Naive thymus-derived CD4-positive, alpha-beta T cell (primary cell): Measurements from ENCODE around the gene NEDD9. TPM values are rescaled to one million over a fixed set of nuclear protein-coding genes. Genes with fewer than 3 reads are reported as not detected.
A peak's percentile ranks its signal among the peaks of the same experiment; 100 is the strongest.

Experiments used
- ATAC-seq: fragments of 150-1000 bp; cut with Tn5 transposase; 2 replicates; pipeline ENCODE4 v1.10.0; 2021; ENCODE audit warnings: mild to moderate bottlenecking, moderate library complexity
- CTCF ChIA-PET: fragments of 350-600 bp; sonication (Branson Sonifier 250); formaldehyde crosslinking; loops from one replicate; lab custom pipeline; 2021; ENCODE audit warnings: antibody characterized with exemption; lab: Charles Lee
- POLR2A ChIA-PET: fragments of 350-600 bp; sonication (Branson Sonifier 250); formaldehyde crosslinking; loops from one replicate; lab custom pipeline; 2021; ENCODE audit warnings: antibody characterized with exemption, inconsistent platforms; lab: Charles Lee
- DNase-seq, 9 donors: peaks; one replicate each; pipeline versions ENCODE4 v3.0.0 to v3.0.0-alpha.2; 2020 to 2022; ENCODE audit warnings: mixed read lengths in 1 of 9
- H3K27ac ChIP-seq: one replicate; pipeline ENCODE4 v1.7.0; 2013; ENCODE audit warnings: mild to moderate bottlenecking, low read depth, low read length, moderate library complexity
- H3K27me3 ChIP-seq, 2 donors: one replicate each; pipeline ENCODE4 v1.7.0; 2013; ENCODE audit warnings: low read length in 2 of 2, mild to moderate bottlenecking in 2 of 2, moderate library complexity in 2 of 2; ENCODE audit not compliant: control insufficient read depth in 2 of 2, insufficient read depth in 2 of 2
- H3K36me3 ChIP-seq, 3 experiments: 1 replicate in 2 of 3; 2 replicates in 1 of 3; pipeline ENCODE4 v1.7.0; 2013; ENCODE audit warnings: low read length in 3 of 3, mild to moderate bottlenecking in 3 of 3, moderate library complexity in 1 of 3; ENCODE audit not compliant: insufficient read depth in 3 of 3, control insufficient read depth in 2 of 3
- H3K4me1 ChIP-seq, 2 donors: one replicate each; pipeline ENCODE4 v1.7.0; 2013; ENCODE audit warnings: low read length in 2 of 2, mild to moderate bottlenecking in 2 of 2, moderate library complexity in 1 of 2; ENCODE audit not compliant: control insufficient read depth in 2 of 2, insufficient read depth in 2 of 2
- H3K4me3 ChIP-seq: 2 replicates; pipeline ENCODE4 v1.7.0; 2013; ENCODE audit warnings: mild to moderate bottlenecking, low read length
- H3K9me3 ChIP-seq, 3 experiments: 1 replicate in 2 of 3; 2 replicates in 1 of 3; pipeline ENCODE4 v1.7.0; 2013; ENCODE audit warnings: low read length in 3 of 3; ENCODE audit not compliant: control insufficient read depth in 2 of 3
- H3K27ac Mint-ChIP-seq, 9 donors: one replicate each; pipeline ENCODE4 v1.8.0; 2020 to 2022; ENCODE audit warnings: mixed read lengths in 9 of 9, mild to moderate bottlenecking in 8 of 9, moderate library complexity in 5 of 9, inconsistent platforms in 2 of 9
- H3K27me3 Mint-ChIP-seq, 5 donors: one replicate each; pipeline ENCODE4 v1.8.0; 2021 to 2022; ENCODE audit warnings: mixed read lengths in 5 of 5, mild to moderate bottlenecking in 1 of 5
- H3K36me3 Mint-ChIP-seq, 5 donors: one replicate each; pipeline ENCODE4 v1.8.0; 2020 to 2022; ENCODE audit warnings: mixed read lengths in 5 of 5, mild to moderate bottlenecking in 3 of 5, inconsistent platforms in 1 of 5
- H3K4me1 Mint-ChIP-seq, 7 donors: one replicate each; pipeline ENCODE4 v1.8.0; 2020 to 2022; ENCODE audit warnings: mixed read lengths in 7 of 7, mild to moderate bottlenecking in 3 of 7, inconsistent platforms in 1 of 7
- H3K4me3 Mint-ChIP-seq, 10 donors: one replicate each; pipeline ENCODE4 v1.8.0; 2020 to 2022; ENCODE audit warnings: mild to moderate bottlenecking in 10 of 10, mixed read lengths in 10 of 10, moderate library complexity in 6 of 10, inconsistent platforms in 2 of 10
- H3K9me3 Mint-ChIP-seq, 11 donors: one replicate each; pipeline ENCODE4 v1.8.0; 2020 to 2022; ENCODE audit warnings: mixed read lengths in 11 of 11, mild to moderate bottlenecking in 4 of 11, inconsistent platforms in 1 of 11, moderate library complexity in 1 of 11
- intact Hi-C, 2 donors: fragments of 100-400 bp; cut with micrococcal nuclease; formaldehyde crosslinking; loops; one replicate each; pipeline ENCODE4 v1.15.1; 2023
- polyA plus RNA-seq, 2 donors: library from polyadenylated mRNA; unstranded; fragments of 300-500 nt; fragmentation: Illumina TruSeq; gene quantifications; one replicate each; pipeline ENCODE4 v1.2.3, GENCODE V29; 2021
- total RNA-seq, 6 experiments: library from RNA in 5 of 6; stranded (reverse) in 5 of 6; gene quantifications; 1 replicate in 5 of 6; 2 replicates in 1 of 6; pipeline ENCODE4 v1.2.3 and lab custom pipeline; 2021 to 2026

NEDD9 gene
- total and polyA plus RNA-seq, 7 experiments from 2014 or later, result 14.2 to 62.9 (median 35.4) TPM

DNA sequence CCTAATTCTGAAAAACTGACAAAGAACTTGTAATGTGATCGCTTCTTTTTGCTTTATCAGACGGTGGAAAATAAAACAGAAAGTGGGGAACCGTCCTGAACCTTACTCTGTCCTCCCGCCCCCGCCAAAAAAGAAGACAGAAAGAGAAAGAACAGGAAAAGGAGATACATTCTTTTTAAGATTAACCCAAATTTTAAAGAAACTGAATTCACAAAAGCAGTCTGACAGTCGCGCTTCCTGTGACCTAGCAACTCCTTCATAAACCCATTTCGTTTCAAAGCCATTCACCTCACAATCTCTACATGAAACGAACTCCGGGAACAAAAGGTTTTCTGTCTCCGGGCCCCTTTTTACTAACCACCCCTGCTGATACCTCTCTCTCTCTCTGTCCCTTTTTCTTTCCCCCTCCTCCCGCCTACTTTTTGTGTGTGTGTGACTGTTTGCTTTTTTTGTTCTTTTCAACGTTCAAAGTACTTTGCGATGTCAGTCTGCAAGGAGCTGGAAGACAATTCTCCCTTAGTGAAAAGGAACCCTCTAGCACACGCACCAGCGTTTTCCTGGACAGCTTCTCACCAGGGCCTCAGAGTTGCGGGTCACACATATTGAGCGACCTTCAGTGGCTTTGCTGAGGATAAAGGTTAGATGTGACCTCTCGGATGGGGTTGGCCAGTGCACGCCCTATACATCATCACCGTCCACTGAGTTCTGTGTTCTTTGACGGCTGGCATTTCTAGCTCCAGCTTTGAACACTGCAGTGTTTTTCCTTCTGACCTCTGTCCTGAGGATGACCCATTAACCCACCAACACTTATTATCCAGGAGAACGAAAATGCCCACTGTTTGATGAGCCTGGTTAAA lies 530 bp upstream of the NEDD9 start:
- CTCF ChIA-PET, result interaction anchor here (0.7 kb wide), 1 partner anchor 29 kb away, joined by 4 read pairs; no protein-coding TSS in a partner anchor
- Mint-ChIP-seq H3K9me3 (peaks cover 0 to 3% (median 0%) of the 10 kb centered on the region in 11 donors), H3K4me3 (peak overlapping the region; percentile 86 to 98 (median 94)), H3K27me3 (no peaks in the 10 kb centered on the region), H3K4me1 (peaks cover 31 to 76% (median 49%) of the 10 kb centered on the region in 7 donors), H3K27ac (peak overlapping the region; percentile 88 to 99 (median 98)), H3K36me3 (peaks cover 0 to 24% (median 0%) of the 10 kb centered on the region in 5 donors)
- POLR2A ChIA-PET, result interaction anchor here (1.0 kb wide), 1 partner anchor 25 kb away, joined by 4 read pairs; no protein-coding TSS in a partner anchor
- peak in 1 of 9 donors; percentile 72 for DNase-seq
- peak; percentile 43 for ATAC-seq
- H3K36me3 ChIP-seq, result no peaks in the 10 kb centered on the region
- intact Hi-C loops, result loop anchor here (1.0 to 10.0 kb wide), 20 partner anchors 9 to 778 kb away; partner anchors contain the start of genes C6orf52 (in 2 of the 2), PAK1IP1 (in 2 of the 2), SMIM13 (in 2 of the 2) and TMEM14B (in 1 of the 2)
- H3K4me3 ChIP-seq, result peak overlapping the region; percentile 69
- H3K4me1 ChIP-seq, result peaks cover 22 to 26% of the 10 kb centered on the region in 2 donors
- H3K27ac ChIP-seq, result peak overlapping the region; percentile 76
- H3K27me3 ChIP-seq, result no peaks in the 10 kb centered on the region
- no peaks in the 10 kb centered on the region for H3K9me3 ChIP-seq

DNA sequence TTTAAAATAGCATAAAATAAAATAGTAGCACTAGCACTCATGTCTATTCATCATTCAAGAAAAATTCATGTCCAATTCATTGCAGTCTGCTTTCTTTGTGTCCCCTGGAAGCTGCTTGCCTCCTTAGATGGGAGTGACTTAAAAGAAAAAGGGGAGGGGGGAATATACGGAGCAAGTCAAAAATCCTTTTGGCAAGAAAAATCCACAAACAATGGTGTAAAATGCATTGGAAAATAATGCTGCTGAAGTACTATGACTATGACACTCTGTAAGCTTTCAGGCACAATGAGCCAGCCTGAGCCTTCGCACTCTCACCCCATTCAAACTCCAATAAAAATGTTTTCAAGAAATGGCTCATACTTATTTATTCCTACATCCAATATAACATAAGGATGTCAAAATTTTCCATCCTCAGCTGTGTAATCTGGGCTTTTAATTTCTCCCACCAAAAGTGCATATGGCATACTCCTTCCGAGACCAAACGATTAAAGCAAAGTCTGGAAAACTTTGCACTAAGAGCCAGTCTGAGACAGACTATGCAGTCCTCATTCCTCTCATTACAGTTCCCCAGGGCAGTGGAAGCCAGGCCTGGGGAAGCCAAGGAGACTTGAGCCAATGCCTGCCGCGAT lies 790 bp downstream of the NEDD9 start:
- peaks cover 13 to 23% of the 10 kb centered on the region in 2 donors for H3K4me1 ChIP-seq
- H3K27ac Mint-ChIP-seq, result peak overlapping the region; percentile 88 to 99 (median 98)

GRCh38 chr6:11231108-11231463 lies 1.4 kb downstream of the NEDD9 start:
- Mint-ChIP-seq H3K4me3 (peak overlapping the region in 4 of 10 donors; percentile 74 to 98 (median 94)), H3K27me3 (no peaks in the 10 kb centered on the region), H3K9me3 (peaks cover 0 to 3% (median 0%) of the 10 kb centered on the region in 11 donors), H3K4me1 (peaks cover 21 to 74% (median 37%) of the 10 kb centered on the region in 7 donors), H3K27ac (peak overlapping the region in 1 of 9 donors; percentile 45), H3K36me3 (peaks cover 0 to 28% (median 4%) of the 10 kb centered on the region in 5 donors)
- POLR2A ChIA-PET, result no interaction called here
- ATAC-seq (no peak), DNase-seq (no peak)
- Histone ChIP-seq H3K27me3 (no peaks in the 10 kb centered on the region), H3K36me3 (no peaks in the 10 kb centered on the region), H3K4me3 (no peak overlapping the region), H3K27ac (no peak overlapping the region), H3K4me1 (peaks cover 7 to 17% of the 10 kb centered on the region in 2 donors), H3K9me3 (no peaks in the 10 kb centered on the region)
- intact Hi-C loops, result loop anchor here (5.0 to 10.0 kb wide), 4 partner anchors 46 to 536 kb away; partner anchors contain the start of genes C6orf52 (in 1 of the 2) and PAK1IP1 (in 1 of the 2)
- CTCF ChIA-PET, result no interaction called here

More for the DNA sequence above, 790 bp downstream of the NEDD9 start:
- Mint-ChIP-seq H3K4me1 (peaks cover 26 to 76% (median 40%) of the 10 kb centered on the region in 7 donors), H3K9me3 (no peaks in the 10 kb centered on the region), H3K4me3 (peak overlapping the region; percentile 86 to 98 (median 94)), H3K36me3 (peaks cover 0 to 26% (median 4%) of the 10 kb centered on the region in 5 donors), H3K27me3 (no peaks in the 10 kb centered on the region)
- H3K36me3 ChIP-seq, result no peaks in the 10 kb centered on the region
- ChIA-PET CTCF (no interaction called here), POLR2A (interaction anchor here (0.6 to 1.0 kb wide), 2 partner anchors 27 to 536 kb away, joined by 4 to 7 read pairs; no protein-coding TSS in a partner anchor)
- no peaks in the 10 kb centered on the region for H3K9me3 ChIP-seq
- ATAC-seq (no peak), DNase-seq (no peak)
- H3K27me3 ChIP-seq, result no peaks in the 10 kb centered on the region
- H3K4me3 ChIP-seq, result peak overlapping the region; percentile 69
- intact Hi-C loops, result loop anchor here (1.0 to 10.0 kb wide), 19 partner anchors 7 to 780 kb away; partner anchors contain the start of genes SMIM13 (in 2 of the 2), C6orf52 (in 1 of the 2), PAK1IP1 (in 1 of the 2) and TMEM14B (in 1 of the 2)
- peak overlapping the region; percentile 60 for H3K27ac ChIP-seq

GRCh38 chr6:11230158-11231107 lies 2.0 kb downstream of the NEDD9 start:
- no peak for ATAC-seq
- intact Hi-C loops, result loop anchor here (5.0 to 10.0 kb wide), 4 partner anchors 47 to 536 kb away; partner anchors contain the start of genes C6orf52 (in 1 of the 2) and PAK1IP1 (in 1 of the 2)
- Histone ChIP-seq H3K36me3 (no peaks in the 10 kb centered on the region), H3K27me3 (no peaks in the 10 kb centered on the region), H3K4me3 (no peak overlapping the region), H3K27ac (no peak overlapping the region), H3K4me1 (peaks cover 5 to 16% of the 10 kb centered on the region in 2 donors), H3K9me3 (no peaks in the 10 kb centered on the region)
- peak overlapping the region in 2 of 10 donors; percentile 74 to 95 for H3K4me3 Mint-ChIP-seq
- no peak for DNase-seq
- H3K9me3 Mint-ChIP-seq, result peaks cover 0 to 6% (median 0%) of the 10 kb centered on the region in 11 donors
- peaks cover 0 to 31% (median 6%) of the 10 kb centered on the region in 5 donors for H3K36me3 Mint-ChIP-seq
- ChIA-PET POLR2A (no interaction called here), CTCF (interaction anchor here (0.6 to 1.0 kb wide), 2 partner anchors 151 to 346 kb away, joined by 3 to 4 read pairs; no protein-coding TSS in a partner anchor)
- peak overlapping the region in 3 of 9 donors; percentile 3 to 45 (median 16) for H3K27ac Mint-ChIP-seq
- peaks cover 22 to 71% (median 38%) of the 10 kb centered on the region in 7 donors for H3K4me1 Mint-ChIP-seq
- H3K27me3 Mint-ChIP-seq, result no peaks in the 10 kb centered on the region

GRCh38 chr6:11229655-11230046 lies 2.8 kb downstream of the NEDD9 start:
- Mint-ChIP-seq H3K9me3 (peaks cover 0 to 8% (median 0%) of the 10 kb centered on the region in 11 donors), H3K4me1 (peaks cover 28 to 77% (median 42%) of the 10 kb centered on the region in 7 donors), H3K27me3 (no peaks in the 10 kb centered on the region), H3K36me3 (peaks cover 0 to 33% (median 8%) of the 10 kb centered on the region in 5 donors), H3K4me3 (peak overlapping the region in 2 of 10 donors; percentile 28 to 74), H3K27ac (no peak overlapping the region)
- H3K9me3 ChIP-seq, result no peaks in the 10 kb centered on the region
- H3K36me3 ChIP-seq, result no peaks in the 10 kb centered on the region
- H3K4me1 ChIP-seq, result peaks cover 7 to 23% of the 10 kb centered on the region in 2 donors
- intact Hi-C loops, result loop anchor here (5.0 to 10.0 kb wide), 4 partner anchors 48 to 535 kb away; partner anchors contain the start of genes C6orf52 (in 1 of the 2) and PAK1IP1 (in 1 of the 2)
- no peaks in the 10 kb centered on the region for H3K27me3 ChIP-seq
- POLR2A ChIA-PET, result no interaction called here
- no peak overlapping the region for H3K27ac ChIP-seq
- ATAC-seq, result no peak
- DNase-seq, result no peak
- CTCF ChIA-PET, result interaction anchor here (0.6 to 1.0 kb wide), 2 partner anchors 152 to 300 kb away, joined by 3 read pairs; no protein-coding TSS in a partner anchor
- no peak overlapping the region for H3K4me3 ChIP-seq
